H7 (cell line): Measurements from ENCODE around the gene TMPRSS3. TPM values are rescaled to one million over a fixed set of nuclear protein-coding genes. Genes with fewer than 3 reads are reported as not detected.

Experiments used
- DNase-seq: peaks from one replicate; pipeline ENCODE4 v3.0.0; 2012
- H3K27me3 ChIP-seq: 2 replicates; pipeline ENCODE4 v1.6.0; 2011; ENCODE audit warnings: mild to moderate bottlenecking, low read length; ENCODE audit not compliant: control insufficient read depth, insufficient read depth
- H3K36me3 ChIP-seq: replicated peaks from 2 replicates; pipeline ENCODE4 v1.5.1; 2011; ENCODE audit warnings: low read length; ENCODE audit not compliant: control insufficient read depth, insufficient read depth
- H3K4me3 ChIP-seq: 2 replicates; pipeline ENCODE4 v1.5.1; 2011; ENCODE audit warnings: low read depth, mild to moderate bottlenecking, control low read depth, low read length, moderate library complexity; ENCODE audit not compliant: insufficient read depth
- total RNA-seq: library from RNA; depleted of rRNA; stranded (reverse); fragments of >200 nt; shearing (Covaris generic); gene quantifications from 2 replicates; pipeline ENCODE4 v1.2.3, GENCODE V29; 2014

The TMPRSS3 gene
- total RNA-seq, 1 experiment from 2014 or later: not detected

DNA sequence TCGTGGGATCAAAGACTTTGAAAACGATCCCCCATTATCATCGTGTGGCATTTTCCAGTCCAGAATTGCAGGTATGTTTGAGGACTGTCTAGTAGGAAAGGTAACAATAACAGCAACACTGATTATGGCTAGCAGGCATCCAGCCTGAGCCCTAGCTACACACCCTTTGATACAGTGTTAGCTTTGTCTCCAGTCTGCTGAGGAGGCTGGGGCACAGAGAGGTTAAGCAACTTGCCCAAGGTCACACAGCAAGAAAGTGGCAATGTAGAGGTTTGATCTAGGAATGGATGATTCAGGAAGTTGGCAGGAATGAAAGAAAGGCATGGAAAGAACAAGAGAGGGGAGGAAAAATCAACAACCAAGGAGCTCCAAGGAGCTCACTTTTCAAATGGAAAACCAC, 39.0 kb upstream of the TMPRSS3 start:
- DNase-seq: no peak
- Histone ChIP-seq H3K36me3 (no peaks in the 10 kb centered on the region), H3K27me3 (no peaks in the 10 kb centered on the region), H3K4me3 (no peak overlapping the region)

DNA sequence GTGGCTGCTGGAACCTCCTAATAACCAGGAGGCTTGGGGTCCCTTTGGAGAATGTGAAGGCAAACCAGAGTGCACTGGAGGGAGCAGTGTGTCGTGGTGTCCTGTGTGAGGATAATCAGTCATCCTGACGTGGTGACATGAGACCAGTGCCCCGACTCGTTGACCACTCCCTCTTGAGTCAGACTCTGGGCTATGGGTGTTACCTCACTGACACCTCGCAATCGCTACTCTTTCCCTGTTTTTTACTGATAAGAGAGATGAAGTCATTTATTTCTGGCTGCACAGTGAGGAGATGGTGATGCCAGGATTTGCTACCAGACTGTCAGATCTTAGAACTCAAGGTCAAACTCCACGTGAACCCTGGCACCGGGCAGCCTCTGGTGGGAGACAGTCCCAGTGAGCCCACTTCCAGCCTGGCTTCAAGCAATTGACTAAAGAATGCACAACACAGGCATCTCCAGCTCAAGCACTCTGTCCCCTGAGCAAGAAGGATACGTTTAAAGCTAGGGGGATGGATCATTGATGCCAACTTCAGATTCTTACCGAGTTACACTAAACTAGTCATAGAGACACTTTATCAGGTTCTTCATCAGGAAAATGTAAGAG, 38.2 kb upstream of the TMPRSS3 start:
- DNase-seq: no peak
- Histone ChIP-seq H3K4me3 (no peak overlapping the region), H3K36me3 (no peaks in the 10 kb centered on the region), H3K27me3 (no peaks in the 10 kb centered on the region)

GRCh38 chr21:42432695-42433094, 36.8 kb upstream of the TMPRSS3 start:
- no peaks in the 10 kb centered on the region for H3K36me3 ChIP-seq
- no peaks in the 10 kb centered on the region for H3K27me3 ChIP-seq
- H3K4me3 ChIP-seq: no peak overlapping the region
- no peak for DNase-seq

- H3K27me3 ChIP-seq: no peaks in the 10 kb centered on the region
- H3K4me3 ChIP-seq: no peak overlapping the region
- no peaks in the 10 kb centered on the region for H3K36me3 ChIP-seq
- DNase-seq: no peak
Observed at GRCh38 chr21:42431196-42431595, 35.3 kb upstream of the TMPRSS3 start.

GRCh38 chr21:42430521-42430920, 34.7 kb upstream of the TMPRSS3 start:
- H3K4me3 ChIP-seq: no peak overlapping the region
- DNase-seq: no peak
- H3K27me3 ChIP-seq: no peaks in the 10 kb centered on the region
- H3K36me3 ChIP-seq: no peaks in the 10 kb centered on the region

- peak; percentile 70 for DNase-seq
- Histone ChIP-seq H3K36me3 (no peaks in the 10 kb centered on the region), H3K4me3 (no peak overlapping the region), H3K27me3 (no peaks in the 10 kb centered on the region)
Observed at GRCh38 chr21:42429856-42430255, 34.0 kb upstream of the TMPRSS3 start.

GRCh38 chr21:42429021-42429420, 33.2 kb upstream of the TMPRSS3 start:
- DNase-seq: no peak
- H3K4me3 ChIP-seq: no peak overlapping the region
- H3K27me3 ChIP-seq: no peaks in the 10 kb centered on the region
- no peaks in the 10 kb centered on the region for H3K36me3 ChIP-seq

DNA sequence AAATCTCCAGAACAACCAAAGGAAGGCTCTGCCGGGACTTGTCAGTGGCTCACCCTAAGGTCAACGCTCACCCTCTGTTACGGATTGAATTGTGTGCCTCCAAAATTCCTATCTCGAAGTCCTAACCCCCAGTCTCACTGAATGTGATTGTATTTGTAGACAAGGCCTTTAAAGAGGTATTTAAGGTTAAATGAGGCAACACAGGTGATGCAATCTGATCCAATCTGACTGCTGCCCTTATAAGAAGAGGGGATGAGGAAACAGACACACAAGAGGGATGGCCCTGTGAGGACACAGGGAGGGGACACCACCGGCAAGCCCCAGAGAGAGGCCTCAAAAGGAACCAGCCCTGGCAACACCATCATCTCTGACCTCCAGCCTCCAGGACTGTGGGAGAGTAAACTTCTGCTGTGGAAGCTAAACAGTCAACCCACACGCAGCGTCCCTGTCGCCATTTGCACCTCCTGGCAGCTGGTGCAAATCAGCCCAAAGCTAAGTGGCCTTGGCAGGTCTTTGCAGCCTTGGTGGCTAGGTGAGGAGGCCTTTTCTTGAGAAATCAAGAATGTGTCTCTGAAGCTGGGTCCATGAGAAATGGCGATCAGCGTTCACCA, 32.1 kb upstream of the TMPRSS3 start:
- DNase-seq: no peak
- Histone ChIP-seq H3K27me3 (no peaks in the 10 kb centered on the region), H3K36me3 (no peaks in the 10 kb centered on the region), H3K4me3 (no peak overlapping the region)

- H3K4me3 ChIP-seq: no peak overlapping the region
- no peak for DNase-seq
- no peaks in the 10 kb centered on the region for H3K27me3 ChIP-seq
- no peaks in the 10 kb centered on the region for H3K36me3 ChIP-seq
Observed at GRCh38 chr21:42426876-42427480, 31.1 kb upstream of the TMPRSS3 start.

GRCh38 chr21:42426424-42426823, 30.6 kb upstream of the TMPRSS3 start:
- DNase-seq: no peak
- no peaks in the 10 kb centered on the region for H3K36me3 ChIP-seq
- H3K4me3 ChIP-seq: no peak overlapping the region
- H3K27me3 ChIP-seq: no peaks in the 10 kb centered on the region

- Histone ChIP-seq H3K27me3 (no peaks in the 10 kb centered on the region), H3K36me3 (no peaks in the 10 kb centered on the region)
Observed at GRCh38 chr21:42425591-42425990, 29.7 kb upstream of the TMPRSS3 start.

GRCh38 chr21:42424914-42425541, 29.2 kb upstream of the TMPRSS3 start:
- Histone ChIP-seq H3K36me3 (no peaks in the 10 kb centered on the region), H3K4me3 (no peak overlapping the region), H3K27me3 (no peaks in the 10 kb centered on the region)
- no peak for DNase-seq

More at GRCh38 chr21:42425591-42425990, 29.7 kb upstream of the TMPRSS3 start:
- DNase-seq: no peak
- H3K4me3 ChIP-seq: no peak overlapping the region

- Histone ChIP-seq H3K27me3 (no peaks in the 10 kb centered on the region), H3K4me3 (no peak overlapping the region), H3K36me3 (no peaks in the 10 kb centered on the region)
- no peak for DNase-seq
Observed at GRCh38 chr21:42423685-42424084, 27.8 kb upstream of the TMPRSS3 start.

- Histone ChIP-seq H3K27me3 (no peaks in the 10 kb centered on the region), H3K36me3 (no peaks in the 10 kb centered on the region), H3K4me3 (no peak overlapping the region)
- DNase-seq: no peak
Observed at GRCh38 chr21:42423197-42423675, 27.4 kb upstream of the TMPRSS3 start.
